Measurements from ENCODE around the gene ADSS1.

GRCh38 chr14:104791425-104791824, 67.4 kb downstream of the ADSS1 start:
- no peak for TF ChIP-seq POLR2AphosphoS5 (IDR thresholded peaks at IDR 0.05; ENCODE audit: low read depth, low read length)
- TF ChIP-seq SIN3A (IDR thresholded peaks at IDR 0.05; ENCODE audit: borderline replicate concordance, insufficient read depth, low read length) = no peak
- no peak for TF ChIP-seq TAF1 (IDR thresholded peaks at IDR 0.05; ENCODE audit: borderline replicate concordance, insufficient read depth, low read length)
- no peak for TF ChIP-seq REST (IDR thresholded peaks at IDR 0.05; ENCODE audit: insufficient read depth in 1 of 2, low read depth in 2 of 2, low read length in 2 of 2)
